22Rv1 (cell line): ENCODE results near the gene GBP7.
"Not testable (repeated sequence)": the region's sequence is repeated elsewhere in the genome, so short reads cannot be mapped to it uniquely, and the experiment has no call there.

Experiments used
- H3K27ac ChIP-seq: fragments of 450-650 bp; 2 replicates; pipeline ENCODE4 v1.5.1; 2017
- ZFX ChIP-seq: fragments of 450-650 bp; IDR thresholded peaks from 2 replicates; pipeline ENCODE4 v1.6.1; 2017; ENCODE audit warnings: antibody characterized with exemption, borderline replicate concordance
- TF ChIP-seq, protein P1 (sequence below): fragments of 450-650 bp; IDR thresholded peaks from 2 replicates; pipeline ENCODE4 v1.5.1; 2017; ENCODE audit warnings: mild to moderate bottlenecking

GBP7 gene

DNA sequence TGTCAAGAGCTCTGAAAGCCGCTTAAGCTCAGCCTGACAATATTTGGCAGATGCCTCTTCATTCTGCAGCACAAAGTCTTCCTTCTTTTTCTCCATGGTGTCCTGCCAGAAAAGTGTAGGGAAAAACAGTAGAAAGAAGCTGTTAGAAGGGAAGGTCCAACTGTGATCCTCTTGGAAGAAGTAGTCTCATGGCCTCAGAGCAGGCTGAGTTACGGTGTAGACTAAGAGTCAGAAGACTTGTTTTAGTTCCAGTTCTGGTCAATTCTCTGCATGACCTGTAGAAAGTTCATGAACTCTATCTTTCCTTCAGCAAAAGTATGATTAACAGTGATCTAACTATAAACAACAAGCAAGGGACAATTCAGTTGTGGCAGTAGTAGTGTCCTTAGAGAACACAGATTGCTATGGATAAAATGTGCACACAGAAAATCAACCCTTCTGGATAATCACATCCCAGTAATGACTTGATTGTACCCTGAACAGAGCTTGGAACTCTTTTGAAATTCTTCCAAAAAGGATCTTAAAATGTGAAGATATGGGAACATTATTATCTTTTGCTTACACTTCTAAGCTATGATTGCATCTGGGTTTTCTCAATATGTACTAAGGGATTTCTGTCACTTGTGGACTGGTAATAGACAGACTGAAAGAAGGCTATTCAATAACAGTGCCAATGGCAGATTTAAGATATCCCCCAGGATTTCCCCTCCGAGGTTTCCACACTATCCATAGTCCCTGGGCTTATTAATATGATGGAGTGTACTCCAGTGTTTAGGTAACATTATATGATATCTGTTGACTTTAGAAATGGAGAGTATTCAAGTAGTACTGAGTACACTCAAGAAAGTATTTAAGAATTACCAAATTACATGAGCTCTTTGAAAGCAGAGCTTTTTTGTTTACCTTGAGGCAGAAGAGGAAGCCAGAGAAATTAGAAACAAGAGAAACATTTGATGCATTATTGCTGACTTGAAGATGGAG, 27.8 kb downstream of the GBP7 start:
- H3K27ac ChIP-seq: no peak overlapping the region
- TF ChIP-seq, protein P1, sequence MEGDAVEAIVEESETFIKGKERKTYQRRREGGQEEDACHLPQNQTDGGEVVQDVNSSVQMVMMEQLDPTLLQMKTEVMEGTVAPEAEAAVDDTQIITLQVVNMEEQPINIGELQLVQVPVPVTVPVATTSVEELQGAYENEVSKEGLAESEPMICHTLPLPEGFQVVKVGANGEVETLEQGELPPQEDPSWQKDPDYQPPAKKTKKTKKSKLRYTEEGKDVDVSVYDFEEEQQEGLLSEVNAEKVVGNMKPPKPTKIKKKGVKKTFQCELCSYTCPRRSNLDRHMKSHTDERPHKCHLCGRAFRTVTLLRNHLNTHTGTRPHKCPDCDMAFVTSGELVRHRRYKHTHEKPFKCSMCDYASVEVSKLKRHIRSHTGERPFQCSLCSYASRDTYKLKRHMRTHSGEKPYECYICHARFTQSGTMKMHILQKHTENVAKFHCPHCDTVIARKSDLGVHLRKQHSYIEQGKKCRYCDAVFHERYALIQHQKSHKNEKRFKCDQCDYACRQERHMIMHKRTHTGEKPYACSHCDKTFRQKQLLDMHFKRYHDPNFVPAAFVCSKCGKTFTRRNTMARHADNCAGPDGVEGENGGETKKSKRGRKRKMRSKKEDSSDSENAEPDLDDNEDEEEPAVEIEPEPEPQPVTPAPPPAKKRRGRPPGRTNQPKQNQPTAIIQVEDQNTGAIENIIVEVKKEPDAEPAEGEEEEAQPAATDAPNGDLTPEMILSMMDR: no peak
- TF ChIP-seq ZFX: no peak

DNA sequence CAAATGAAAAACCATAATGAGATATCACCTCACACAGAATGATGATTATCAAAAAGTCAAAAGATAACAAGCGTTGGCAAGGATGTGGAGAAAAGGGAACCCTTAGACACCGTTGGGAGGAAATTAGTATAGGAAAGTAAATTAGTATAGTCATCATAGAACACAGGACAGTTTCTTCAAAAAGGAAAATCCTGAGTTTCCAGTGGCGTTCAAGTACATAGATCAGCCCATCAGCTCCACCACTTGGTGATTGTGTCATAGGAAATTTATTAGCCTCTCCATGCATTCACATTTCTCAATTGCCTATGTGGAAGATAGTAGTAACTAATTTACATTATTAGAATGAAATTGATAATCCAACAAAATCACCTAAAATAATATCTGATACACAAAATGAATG, 29.1 kb downstream of the GBP7 start:
- TF ChIP-seq, protein P1: no peak
- no peak for TF ChIP-seq ZFX

DNA sequence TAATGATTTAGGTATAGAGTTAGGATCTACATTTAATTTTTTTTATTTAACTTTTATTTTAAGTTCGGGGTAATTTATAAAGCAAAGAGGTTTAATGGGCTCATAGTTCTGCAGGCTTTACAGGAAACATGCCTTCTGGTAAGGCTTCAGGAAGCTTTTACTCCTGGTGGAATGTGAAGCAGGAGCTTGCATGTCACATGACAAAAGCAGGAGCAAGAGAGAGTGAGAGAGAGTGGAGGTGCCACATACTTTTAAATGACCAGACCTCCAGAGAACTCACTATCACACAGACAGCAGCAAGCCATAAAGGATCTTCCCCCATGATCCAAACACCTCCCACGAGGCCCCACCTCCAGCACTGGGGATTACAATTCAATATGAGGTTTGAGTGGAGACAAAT, 32.3 kb downstream of the GBP7 start:
- H3K27ac ChIP-seq: no peak overlapping the region
- TF ChIP-seq, protein P1: no peak
- TF ChIP-seq ZFX: no peak

More for the DNA sequence above, 29.1 kb downstream of the GBP7 start:
- H3K27ac ChIP-seq: no peak overlapping the region

DNA sequence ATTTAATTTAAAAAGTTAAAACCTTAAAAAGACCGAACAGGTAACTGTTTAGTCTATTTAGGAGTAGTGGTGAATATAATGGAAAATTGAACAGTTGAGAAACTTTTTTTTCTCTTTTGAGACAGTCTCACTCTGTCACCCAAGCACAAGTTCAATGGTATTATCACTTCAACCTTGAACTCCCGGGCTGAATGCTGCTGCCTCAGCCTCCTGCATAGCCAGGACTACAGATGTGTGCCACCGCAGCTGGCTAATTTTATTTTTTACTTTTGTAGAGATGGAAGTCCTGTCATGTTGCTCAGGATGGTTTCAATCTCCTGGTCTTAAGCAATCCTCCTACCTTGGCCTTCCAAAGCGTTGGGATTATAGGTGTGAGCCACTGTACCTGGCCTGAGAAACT, 33.6 kb downstream of the GBP7 start:
- TF ChIP-seq ZFX: no peak
- TF ChIP-seq, protein P1: no peak
- H3K27ac ChIP-seq: no peak overlapping the region

DNA sequence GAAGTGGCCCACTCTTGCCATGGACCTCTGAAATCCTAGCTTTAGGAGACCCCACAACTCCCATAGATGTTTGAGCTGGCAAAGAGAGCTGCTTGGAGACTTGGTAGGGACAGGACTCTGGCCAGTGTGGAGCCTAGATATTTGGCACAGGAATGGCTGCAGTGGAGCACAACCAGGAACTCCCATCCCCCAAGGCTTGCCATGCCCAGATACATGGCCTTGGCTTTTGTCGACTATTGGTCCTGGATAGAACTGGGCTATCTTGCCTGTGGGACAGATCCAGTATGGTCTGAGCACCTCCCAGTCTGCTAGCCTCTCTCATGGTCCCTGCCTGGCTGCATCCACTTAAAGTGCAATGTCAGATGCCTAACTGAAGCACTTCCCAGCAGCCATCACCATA, 42.1 kb downstream of the GBP7 start:
- TF ChIP-seq, protein P1: no peak
- TF ChIP-seq ZFX: no peak

DNA sequence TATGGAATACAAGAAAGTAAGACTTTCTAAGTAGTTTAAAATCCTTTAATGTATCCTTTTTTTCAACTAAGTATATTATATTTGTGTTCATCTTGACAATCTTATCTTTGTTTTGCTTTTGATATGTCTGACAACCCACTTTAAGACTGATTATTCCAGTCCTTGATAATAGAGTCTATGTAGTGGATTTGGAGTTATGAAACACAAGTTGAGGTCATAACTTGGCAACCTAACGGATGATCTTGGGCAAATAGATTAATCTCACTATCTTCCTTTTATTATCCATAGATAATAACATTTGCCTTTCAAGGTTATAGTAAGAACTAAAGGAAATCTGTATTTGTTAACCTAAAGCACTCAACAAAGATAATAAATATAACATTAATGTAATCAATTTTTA, 45.1 kb downstream of the GBP7 start:
- TF ChIP-seq, protein P1: no peak
- no peak for TF ChIP-seq ZFX
- no peak overlapping the region for H3K27ac ChIP-seq

More for the DNA sequence above, 42.1 kb downstream of the GBP7 start:
- no peak overlapping the region for H3K27ac ChIP-seq

DNA sequence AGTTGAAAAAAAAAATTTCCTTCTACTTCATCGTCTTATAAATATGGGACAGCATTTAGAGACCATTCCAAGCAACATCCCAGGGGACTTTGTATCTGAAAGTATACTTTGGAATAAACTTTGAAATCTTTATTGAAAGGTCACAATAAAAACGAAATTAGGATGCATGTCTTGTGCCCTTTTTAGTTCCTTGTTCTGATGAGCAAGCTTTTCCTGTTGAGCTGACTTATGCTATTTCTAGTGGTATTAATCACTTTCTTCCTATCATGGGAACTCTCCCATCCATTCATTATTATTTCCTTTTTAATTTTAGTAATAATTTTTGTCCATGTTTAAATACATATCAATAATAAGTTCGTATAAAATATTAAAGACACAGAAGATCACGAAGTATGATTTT, 45.9 kb downstream of the GBP7 start:
- H3K27ac ChIP-seq: no peak overlapping the region

DNA sequence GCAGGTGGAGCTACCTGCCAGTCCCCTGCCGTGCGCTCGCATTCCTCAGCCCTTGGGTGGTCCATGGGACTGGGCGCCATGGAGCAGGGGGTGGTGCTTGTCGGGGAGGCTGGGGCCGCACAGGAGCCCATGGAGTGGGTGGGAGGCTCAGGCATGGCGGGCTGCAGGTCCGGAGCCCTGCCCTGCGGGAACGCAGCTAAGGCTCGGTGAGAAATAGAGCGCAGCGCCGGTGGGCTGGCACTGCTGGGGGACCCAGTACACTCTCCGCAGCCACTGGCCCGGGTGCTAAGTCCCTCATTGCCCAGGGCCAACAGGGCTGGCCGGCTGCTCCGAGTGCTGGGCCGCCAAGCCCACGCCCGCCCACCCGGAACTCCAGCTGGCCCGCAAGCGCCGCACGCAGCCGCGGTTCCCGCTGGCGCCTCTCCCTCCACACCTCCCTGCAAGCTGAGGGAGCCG, 47.8 kb downstream of the GBP7 start:
- H3K27ac ChIP-seq: peak overlapping the region; percentile 61

More for the DNA sequence above, 45.9 kb downstream of the GBP7 start:
- TF ChIP-seq ZFX: no peak
- TF ChIP-seq, protein P1: no peak

DNA sequence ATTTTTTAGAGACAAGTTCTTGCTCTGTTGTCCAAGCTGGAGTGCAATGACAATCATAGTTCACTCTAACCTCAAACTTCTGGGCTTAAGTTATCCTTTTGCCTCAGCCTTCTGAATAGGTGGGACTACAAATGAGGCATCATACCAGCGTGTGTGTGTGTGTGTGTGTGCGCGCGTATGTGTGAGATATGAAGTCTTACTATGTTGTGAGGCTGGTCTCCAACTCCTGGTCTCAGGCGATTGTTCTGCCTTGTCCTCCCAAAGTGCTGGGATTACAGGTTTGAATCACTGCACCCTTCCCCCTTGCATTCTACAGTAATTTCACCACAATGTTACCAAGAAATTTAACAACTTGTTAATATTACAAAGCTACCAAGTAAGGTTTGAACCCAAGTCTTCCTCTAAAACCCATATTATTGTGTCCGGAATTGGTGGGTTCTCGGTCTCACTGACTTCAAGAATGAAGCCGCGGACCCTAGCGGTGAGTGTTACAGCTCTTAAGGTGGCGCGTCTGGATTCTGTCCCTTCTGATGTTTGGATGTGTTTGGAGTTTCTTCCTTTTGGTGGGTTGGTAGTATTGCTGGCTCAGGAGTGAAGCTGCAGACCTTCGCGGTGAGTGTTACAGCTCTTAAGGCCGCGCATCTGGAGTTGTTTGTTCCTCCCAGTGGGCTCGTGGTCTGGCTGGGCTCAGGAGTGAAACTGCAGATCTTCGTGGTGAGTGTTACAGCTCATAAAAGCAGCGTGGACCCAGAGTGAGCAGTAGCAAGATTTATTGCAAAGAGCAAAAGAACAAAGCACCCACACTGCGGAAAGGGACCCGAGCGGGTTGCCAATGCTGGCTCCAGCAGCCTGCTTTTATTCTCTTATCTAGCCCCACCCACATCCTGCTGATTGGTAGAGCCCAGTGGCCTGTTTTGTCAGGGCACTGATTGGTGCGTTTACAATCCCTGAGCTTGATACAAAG, 48.9 kb downstream of the GBP7 start:
- not testable (repeated sequence) for H3K27ac ChIP-seq
